ENCODE data around the gene ETV4. TPM values are rescaled to one million over a fixed set of nuclear protein-coding genes. Genes with fewer than 3 reads are reported as not detected.

ETV4 gene
- total and polyA plus RNA-seq, 2 donors (not counting 1 experiment from before 2014, with no cell fraction given): not detected

DNA sequence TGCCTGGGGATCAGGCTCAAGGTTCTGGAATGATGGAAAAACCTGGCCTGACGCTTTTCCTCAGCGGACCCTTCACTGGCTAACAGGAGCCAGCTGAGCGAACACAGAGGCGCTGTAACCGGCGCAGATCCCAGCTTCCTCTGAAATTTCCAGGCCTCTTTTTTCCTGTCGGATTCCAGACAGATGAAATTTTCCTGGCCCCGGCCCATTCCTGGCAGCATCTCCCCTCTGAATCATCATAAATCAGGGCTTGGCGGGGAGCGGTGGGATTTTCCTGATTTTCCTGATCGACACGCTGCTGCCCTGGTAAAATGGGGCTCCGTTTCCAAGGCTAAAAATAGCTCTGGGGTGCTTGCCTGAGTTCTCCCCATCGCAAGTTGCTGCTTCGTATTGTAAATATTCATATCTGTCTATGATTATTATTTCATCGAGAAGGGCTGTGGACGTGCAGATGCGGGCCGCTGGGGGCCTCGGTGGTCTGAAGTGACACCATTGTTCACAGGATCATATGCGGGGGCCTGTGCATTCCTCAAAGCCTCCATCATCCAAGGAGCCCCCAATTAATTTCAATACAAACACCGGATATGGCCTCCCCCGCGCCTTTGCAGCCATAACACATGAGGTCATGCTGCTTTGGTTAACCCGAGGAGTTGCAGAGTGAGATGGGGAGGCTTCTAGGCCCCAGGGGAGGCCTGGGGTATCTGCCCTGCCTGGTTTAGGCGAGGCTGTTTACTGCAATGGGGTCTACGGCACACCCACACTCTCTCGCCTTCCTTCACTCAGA lies 45.8 kb upstream of the ETV4 start:
- Histone ChIP-seq H4K20me1 (ENCODE audit: control insufficient read depth, insufficient read depth, low read length, poor library complexity, severe bottlenecking) (no peaks in the 10 kb centered on the region), H2AFZ (ENCODE audit: insufficient read depth, low read depth, low read length, poor library complexity, severe bottlenecking) (no peak overlapping the region), H3K9me3 (ENCODE audit: control extremely low read depth in 1 of 3, control insufficient read depth in 2 of 3, insufficient read depth in 1 of 3, low read length in 2 of 3) (peaks cover 0 to 8% (median 4%) of the 10 kb centered on the region in 3 donors), H3K9ac (ENCODE audit: low read length) (no peak overlapping the region), H3K4me3 (ENCODE audit: control extremely low read depth in 1 of 5, extremely low read depth in 1 of 5, insufficient read depth in 1 of 5, low read depth in 2 of 5, low read length in 4 of 5) (no peak overlapping the region), H3K27ac (ENCODE audit: low read length in 2 of 2) (no peak overlapping the region), H3K4me1 (ENCODE audit: control insufficient read depth in 2 of 2, insufficient read depth in 2 of 2, low read length in 2 of 2) (no peaks in the 10 kb centered on the region), H3K27me3 (replicated peaks in 1 of 4; ENCODE audit: control extremely low read depth in 1 of 4, control insufficient read depth in 3 of 4, insufficient read depth in 4 of 4, low read length in 3 of 4) (no peaks in the 10 kb centered on the region), H3K79me2 (ENCODE audit: control insufficient read depth, insufficient read depth, low read length) (no peaks in the 10 kb centered on the region), H3K36me3 (replicated peaks in 1 of 2; ENCODE audit: control extremely low read depth in 1 of 2, control insufficient read depth in 1 of 2, extremely low read depth in 1 of 2, insufficient read depth in 2 of 2, low read length in 1 of 2) (no peaks in the 10 kb centered on the region), H3K4me2 (replicated peaks; ENCODE audit: low read depth, low read length, poor library complexity, severe bottlenecking) (no peak overlapping the region)
- peak overlapping the region; percentile 4 for H3K4me3 Mint-ChIP-seq
- H3K9me3 Mint-ChIP-seq (ENCODE audit: insufficient read depth): no peaks in the 10 kb centered on the region
- no peak for DNase-seq
- peaks cover 13% of the 10 kb centered on the region for H3K27me3 Mint-ChIP-seq
- H3K4me1 Mint-ChIP-seq: peaks cover 5% of the 10 kb centered on the region
- intact Hi-C loops (cut with micrococcal nuclease): no loop called here
- ChIA-PET CTCF (interaction anchor here (1.0 to 1.9 kb wide), 6 partner anchors 13 to 169 kb away, joined by 3 to 6 read pairs (median 3); no protein-coding TSS in a partner anchor), POLR2A (no interaction called here)
- TF ChIP-seq, protein P1, sequence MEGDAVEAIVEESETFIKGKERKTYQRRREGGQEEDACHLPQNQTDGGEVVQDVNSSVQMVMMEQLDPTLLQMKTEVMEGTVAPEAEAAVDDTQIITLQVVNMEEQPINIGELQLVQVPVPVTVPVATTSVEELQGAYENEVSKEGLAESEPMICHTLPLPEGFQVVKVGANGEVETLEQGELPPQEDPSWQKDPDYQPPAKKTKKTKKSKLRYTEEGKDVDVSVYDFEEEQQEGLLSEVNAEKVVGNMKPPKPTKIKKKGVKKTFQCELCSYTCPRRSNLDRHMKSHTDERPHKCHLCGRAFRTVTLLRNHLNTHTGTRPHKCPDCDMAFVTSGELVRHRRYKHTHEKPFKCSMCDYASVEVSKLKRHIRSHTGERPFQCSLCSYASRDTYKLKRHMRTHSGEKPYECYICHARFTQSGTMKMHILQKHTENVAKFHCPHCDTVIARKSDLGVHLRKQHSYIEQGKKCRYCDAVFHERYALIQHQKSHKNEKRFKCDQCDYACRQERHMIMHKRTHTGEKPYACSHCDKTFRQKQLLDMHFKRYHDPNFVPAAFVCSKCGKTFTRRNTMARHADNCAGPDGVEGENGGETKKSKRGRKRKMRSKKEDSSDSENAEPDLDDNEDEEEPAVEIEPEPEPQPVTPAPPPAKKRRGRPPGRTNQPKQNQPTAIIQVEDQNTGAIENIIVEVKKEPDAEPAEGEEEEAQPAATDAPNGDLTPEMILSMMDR (IDR thresholded peaks at IDR 0.05): no peak
- TF ChIP-seq EZH2 (IDR thresholded peaks at IDR 0.05; ENCODE audit: borderline replicate concordance, insufficient read depth, low read depth, low read length, poor library complexity, severe bottlenecking): no peak
- 89% methylated on average over 24 of the region's 28 CpGs for WGBS (ENCODE audit: insufficient coverage)
- H3K27ac Mint-ChIP-seq: no peak overlapping the region
- ATAC-seq (ENCODE audit: low read depth): no peak

DNA sequence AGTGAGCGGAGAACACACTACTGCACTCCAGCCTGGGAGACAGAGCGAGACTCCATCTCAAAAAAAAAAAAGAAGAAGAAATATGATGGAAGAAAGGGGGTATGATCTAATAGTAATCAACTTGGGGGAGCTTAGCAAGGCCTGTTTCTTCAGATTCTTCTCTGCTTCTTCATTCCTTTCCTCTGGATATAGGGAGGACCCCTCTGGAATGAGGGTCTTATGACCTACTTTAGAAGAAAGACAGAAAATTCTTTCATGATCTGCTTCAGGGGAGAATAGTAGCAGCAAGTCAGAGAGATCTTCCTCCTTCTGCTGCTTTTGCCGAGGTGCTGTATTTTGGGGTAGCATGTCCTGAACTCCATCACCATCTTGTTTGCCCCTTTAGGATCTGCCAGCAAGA lies 44.9 kb upstream of the ETV4 start:
- no peaks in the 10 kb centered on the region for H3K79me2 ChIP-seq (ENCODE audit: control insufficient read depth, insufficient read depth, low read length)
- no peak overlapping the region for H2AFZ ChIP-seq (ENCODE audit: insufficient read depth, low read depth, low read length, poor library complexity, severe bottlenecking)
- no peaks in the 10 kb centered on the region for H3K27me3 ChIP-seq (replicated peaks in 1 of 4; ENCODE audit: control extremely low read depth in 1 of 4, control insufficient read depth in 3 of 4, insufficient read depth in 4 of 4, low read length in 3 of 4)
- no peak for ATAC-seq (ENCODE audit: low read depth)
- DNase-seq: no peak
- TF ChIP-seq EZH2 (IDR thresholded peaks at IDR 0.05; ENCODE audit: borderline replicate concordance, insufficient read depth, low read depth, low read length, poor library complexity, severe bottlenecking): no peak
- TF ChIP-seq, protein P1 (IDR thresholded peaks at IDR 0.05): no peak
- no peaks in the 10 kb centered on the region for H3K4me1 ChIP-seq (ENCODE audit: control insufficient read depth in 2 of 2, insufficient read depth in 2 of 2, low read length in 2 of 2)
- H3K27ac ChIP-seq (ENCODE audit: low read length in 2 of 2): no peak overlapping the region
- CTCF ChIA-PET: interaction anchor here (0.6 to 1.9 kb wide), 6 partner anchors 12 to 372 kb away, joined by 3 to 6 read pairs (median 3); no protein-coding TSS in a partner anchor
- POLR2A ChIA-PET: no interaction called here
- no peaks in the 10 kb centered on the region for H3K36me3 ChIP-seq (replicated peaks in 1 of 2; ENCODE audit: control extremely low read depth in 1 of 2, control insufficient read depth in 1 of 2, extremely low read depth in 1 of 2, insufficient read depth in 2 of 2, low read length in 1 of 2)
- no peak overlapping the region for H3K27ac Mint-ChIP-seq
- peaks cover 7% of the 10 kb centered on the region for H3K27me3 Mint-ChIP-seq
- H3K9me3 ChIP-seq (ENCODE audit: control extremely low read depth in 1 of 3, control insufficient read depth in 2 of 3, insufficient read depth in 1 of 3, low read length in 2 of 3): peaks cover 0 to 8% (median 4%) of the 10 kb centered on the region in 3 donors
- H3K9ac ChIP-seq (ENCODE audit: low read length): no peak overlapping the region
- intact Hi-C loops (cut with micrococcal nuclease): no loop called here
- H3K4me3 Mint-ChIP-seq: no peak overlapping the region
- H3K4me3 ChIP-seq (ENCODE audit: control extremely low read depth in 1 of 5, extremely low read depth in 1 of 5, insufficient read depth in 1 of 5, low read depth in 2 of 5, low read length in 4 of 5): no peak overlapping the region
- WGBS (ENCODE audit: insufficient coverage): 100% methylated on average over 1 of the region's 3 CpGs
- no peaks in the 10 kb centered on the region for H3K9me3 Mint-ChIP-seq (ENCODE audit: insufficient read depth)
- H3K4me2 ChIP-seq (replicated peaks; ENCODE audit: low read depth, low read length, poor library complexity, severe bottlenecking): no peak overlapping the region
- H4K20me1 ChIP-seq (ENCODE audit: control insufficient read depth, insufficient read depth, low read length, poor library complexity, severe bottlenecking): no peaks in the 10 kb centered on the region
- peaks cover 5% of the 10 kb centered on the region for H3K4me1 Mint-ChIP-seq
